Stimulated activated memory B cell treated with anti-CD40 and anti-IgM and Interleukin-4, amounts not matched to agents 10 μg/mL and 1 μg/mL and 100 μg/mL, for 72 hours (primary cell): Measurements from ENCODE around the gene ABHD2.

Source experiments
- ATAC-seq: fragments of 150-1000 bp; cut with Tn5 transposase; 2 replicates; pipeline ENCODE4 v1.10.0; 2021
- H3K27ac Mint-ChIP-seq: one replicate; pipeline ENCODE4 v1.8.0; 2022; ENCODE audit warnings: mild to moderate bottlenecking, mixed read lengths
- H3K27me3 Mint-ChIP-seq: one replicate; pipeline ENCODE4 v1.8.0; 2022; ENCODE audit warnings: mixed read lengths
- H3K36me3 Mint-ChIP-seq: one replicate; pipeline ENCODE4 v1.8.0; 2022; ENCODE audit warnings: mixed read lengths
- H3K4me1 Mint-ChIP-seq: one replicate; pipeline ENCODE4 v1.8.0; 2022; ENCODE audit warnings: mixed read lengths
- H3K4me3 Mint-ChIP-seq: one replicate; pipeline ENCODE4 v1.8.0; 2022; ENCODE audit warnings: mild to moderate bottlenecking, moderate library complexity, mixed read lengths
- H3K9me3 Mint-ChIP-seq: one replicate; pipeline ENCODE4 v1.8.0; 2022; ENCODE audit warnings: mixed read lengths

The ABHD2 gene

GRCh38 chr15:89205991-89206585 is 117.8 kb downstream of the ABHD2 start:
- Mint-ChIP-seq H3K27ac (no peak overlapping the region), H3K36me3 (peaks cover 5% of the 10 kb centered on the region), H3K9me3 (no peaks in the 10 kb centered on the region), H3K4me3 (no peak overlapping the region), H3K4me1 (peaks cover 6% of the 10 kb centered on the region), H3K27me3 (peaks cover 16% of the 10 kb centered on the region)
- no peak for ATAC-seq

GRCh38 chr15:89206908-89207331 is 118.7 kb downstream of the ABHD2 start:
- ATAC-seq: peak; percentile 77
- no peaks in the 10 kb centered on the region for H3K36me3 Mint-ChIP-seq
- H3K27me3 Mint-ChIP-seq: peaks cover 16% of the 10 kb centered on the region
- H3K4me3 Mint-ChIP-seq: no peak overlapping the region
- no peak overlapping the region for H3K27ac Mint-ChIP-seq
- H3K9me3 Mint-ChIP-seq: no peaks in the 10 kb centered on the region
- peaks cover 6% of the 10 kb centered on the region for H3K4me1 Mint-ChIP-seq

- Mint-ChIP-seq H3K4me1 (peaks cover 6% of the 10 kb centered on the region), H3K36me3 (no peaks in the 10 kb centered on the region), H3K4me3 (no peak overlapping the region), H3K27me3 (peaks cover 16% of the 10 kb centered on the region), H3K27ac (no peak overlapping the region), H3K9me3 (no peaks in the 10 kb centered on the region)
- no peak for ATAC-seq
Measured at GRCh38 chr15:89208256-89208655, 120.0 kb downstream of the ABHD2 start.

GRCh38 chr15:89209057-89209456 is 120.8 kb downstream of the ABHD2 start:
- Mint-ChIP-seq H3K9me3 (no peaks in the 10 kb centered on the region), H3K27me3 (peaks cover 16% of the 10 kb centered on the region), H3K27ac (no peak overlapping the region), H3K36me3 (no peaks in the 10 kb centered on the region), H3K4me1 (peaks cover 6% of the 10 kb centered on the region), H3K4me3 (no peak overlapping the region)
- ATAC-seq: no peak

- peaks cover 5% of the 10 kb centered on the region for H3K4me1 Mint-ChIP-seq
- no peak overlapping the region for H3K27ac Mint-ChIP-seq
- H3K4me3 Mint-ChIP-seq: no peak overlapping the region
- H3K36me3 Mint-ChIP-seq: no peaks in the 10 kb centered on the region
- no peaks in the 10 kb centered on the region for H3K9me3 Mint-ChIP-seq
- ATAC-seq: no peak
- peaks cover 16% of the 10 kb centered on the region for H3K27me3 Mint-ChIP-seq
Measured at GRCh38 chr15:89211678-89212170, 123.5 kb downstream of the ABHD2 start.

GRCh38 chr15:89215627-89216026 is 127.4 kb downstream of the ABHD2 start:
- Mint-ChIP-seq H3K27me3 (peaks cover 11% of the 10 kb centered on the region), H3K36me3 (no peaks in the 10 kb centered on the region), H3K9me3 (no peaks in the 10 kb centered on the region), H3K4me1 (no peaks in the 10 kb centered on the region), H3K27ac (no peak overlapping the region), H3K4me3 (no peak overlapping the region)
- ATAC-seq: peak; percentile 22

GRCh38 chr15:89217031-89217430 is 128.8 kb downstream of the ABHD2 start:
- no peaks in the 10 kb centered on the region for H3K36me3 Mint-ChIP-seq
- ATAC-seq: no peak

GRCh38 chr15:89217686-89218376 is 129.6 kb downstream of the ABHD2 start:
- no peak overlapping the region for H3K4me3 Mint-ChIP-seq
- no peak for ATAC-seq
- no peaks in the 10 kb centered on the region for H3K36me3 Mint-ChIP-seq
- peaks cover 25% of the 10 kb centered on the region for H3K27me3 Mint-ChIP-seq
- no peaks in the 10 kb centered on the region for H3K4me1 Mint-ChIP-seq
- no peak overlapping the region for H3K27ac Mint-ChIP-seq
- H3K9me3 Mint-ChIP-seq: no peaks in the 10 kb centered on the region

More at GRCh38 chr15:89217031-89217430, 128.8 kb downstream of the ABHD2 start:
- Mint-ChIP-seq H3K27ac (no peak overlapping the region), H3K4me3 (no peak overlapping the region), H3K4me1 (no peaks in the 10 kb centered on the region), H3K9me3 (no peaks in the 10 kb centered on the region), H3K27me3 (peaks cover 17% of the 10 kb centered on the region)

GRCh38 chr15:89218531-89218930 is 130.3 kb downstream of the ABHD2 start:
- Mint-ChIP-seq H3K36me3 (no peaks in the 10 kb centered on the region), H3K27me3 (peaks cover 28% of the 10 kb centered on the region), H3K4me3 (no peak overlapping the region), H3K27ac (no peak overlapping the region), H3K4me1 (no peaks in the 10 kb centered on the region), H3K9me3 (no peaks in the 10 kb centered on the region)
- no peak for ATAC-seq

- Mint-ChIP-seq H3K4me3 (no peak within 1 kb of the TSS), H3K27me3 (peaks cover 28% of the 10 kb centered on the region), H3K27ac (no peak within 1 kb of the TSS), H3K4me1 (no peaks in the 10 kb centered on the region), H3K9me3 (no peaks in the 10 kb centered on the region), H3K36me3 (no peaks in the 10 kb centered on the region)
- ATAC-seq: no peak
Measured at GRCh38 chr15:89221543-89221942, 133.3 kb downstream of the ABHD2 start, which contains the start of gene RLBP1. RLBP1 (minus strand) TSS chr15:89221579; CDS start chr15:89218975, 2,604 bp downstream.

- no peak overlapping the region for H3K27ac Mint-ChIP-seq
- no peaks in the 10 kb centered on the region for H3K9me3 Mint-ChIP-seq
- no peak overlapping the region for H3K4me3 Mint-ChIP-seq
- H3K4me1 Mint-ChIP-seq: no peaks in the 10 kb centered on the region
- peaks cover 47% of the 10 kb centered on the region for H3K27me3 Mint-ChIP-seq
- no peak for ATAC-seq
- no peaks in the 10 kb centered on the region for H3K36me3 Mint-ChIP-seq
Measured at GRCh38 chr15:89225588-89225987, 137.3 kb downstream of the ABHD2 start.

GRCh38 chr15:89226359-89227221 is 138.3 kb downstream of the ABHD2 start:
- H3K9me3 Mint-ChIP-seq: no peaks in the 10 kb centered on the region
- peaks cover 50% of the 10 kb centered on the region for H3K27me3 Mint-ChIP-seq
- H3K27ac Mint-ChIP-seq: no peak overlapping the region
- no peaks in the 10 kb centered on the region for H3K4me1 Mint-ChIP-seq
- H3K4me3 Mint-ChIP-seq: no peak overlapping the region
- no peaks in the 10 kb centered on the region for H3K36me3 Mint-ChIP-seq
- no peak for ATAC-seq

GRCh38 chr15:89227425-89227824 is 139.2 kb downstream of the ABHD2 start:
- ATAC-seq: no peak
- Mint-ChIP-seq H3K4me1 (no peaks in the 10 kb centered on the region), H3K36me3 (no peaks in the 10 kb centered on the region), H3K4me3 (no peak overlapping the region), H3K9me3 (no peaks in the 10 kb centered on the region), H3K27me3 (peaks cover 41% of the 10 kb centered on the region), H3K27ac (no peak overlapping the region)

- Mint-ChIP-seq H3K27ac (no peak overlapping the region), H3K36me3 (no peaks in the 10 kb centered on the region), H3K9me3 (no peaks in the 10 kb centered on the region), H3K4me3 (no peak overlapping the region), H3K27me3 (peaks cover 35% of the 10 kb centered on the region), H3K4me1 (no peaks in the 10 kb centered on the region)
- ATAC-seq: no peak
Measured at GRCh38 chr15:89230277-89230676, 142.0 kb downstream of the ABHD2 start.

- H3K27me3 Mint-ChIP-seq: peaks cover 35% of the 10 kb centered on the region
Measured at GRCh38 chr15:89231832-89232231, 143.6 kb downstream of the ABHD2 start.

More at GRCh38 chr15:89231832-89232231, 143.6 kb downstream of the ABHD2 start:
- Mint-ChIP-seq H3K27ac (no peak overlapping the region), H3K9me3 (no peaks in the 10 kb centered on the region), H3K4me1 (no peaks in the 10 kb centered on the region), H3K36me3 (no peaks in the 10 kb centered on the region), H3K4me3 (no peak overlapping the region)
- ATAC-seq: no peak
